SK-N-SH (cell line): ENCODE results near the gene ASIC2. TPM values are rescaled to one million over a fixed set of nuclear protein-coding genes. Genes with fewer than 3 reads are reported as not detected.

Experiments
- CTCF ChIA-PET: fragments of 300-600, 350-600 bp; formaldehyde crosslinking; extraction: SDS; loops from one replicate; lab custom pipeline; 2021; lab: Yijun Ruan, JAX
- POLR2A ChIA-PET: fragments of 350-600 bp; sonication (Branson Sonifier 250); formaldehyde crosslinking; extraction: SDS; loops from one replicate; lab custom pipeline; 2020; ENCODE audit warnings: antibody characterized with exemption, inconsistent platforms; lab: Yijun Ruan, JAX
- DNase-seq: peaks from one replicate; pipeline ENCODE4 v3.0.0; 2012
- H2AFZ ChIP-seq: fragments of 200-600 bp; sonication (generic); 2 replicates; pipeline ENCODE4 v1.8.1; 2016; ENCODE audit warnings: antibody characterized with exemption, mild to moderate bottlenecking, low read depth
- H3F3A ChIP-seq: fragments of 200-600 bp; sonication (generic); replicated peaks from 2 replicates; pipeline ENCODE3; 2016; ENCODE audit warnings: antibody characterized with exemption, mild to moderate bottlenecking; ENCODE audit not compliant: insufficient read depth
- H3K27ac ChIP-seq, 2 experiments: fragments of 200-500 bp in 1 of 2; fragments of 200-600 bp in 1 of 2; sonication (Bioruptor generic) in 1 of 2; sonication (generic), shearing (Covaris generic) in 1 of 2; 2 replicates each; pipeline versions ENCODE4 v1.5.1 to v1.6.1; 2014 to 2016; ENCODE audit warnings: low read depth in 2 of 2, inconsistent platforms in 1 of 2, low read length in 1 of 2, mild to moderate bottlenecking in 1 of 2, mixed read lengths in 1 of 2
- H3K27me3 ChIP-seq: fragments of 200-600 bp; sonication (generic), shearing (Covaris generic); 2 replicates; pipeline ENCODE4 v1.6.1; 2016; ENCODE audit warnings: mixed run types; ENCODE audit not compliant: insufficient read depth
- H3K36me3 ChIP-seq, 2 experiments: fragments of 200-500 bp in 1 of 2; fragments of 200-600 bp in 1 of 2; sonication (Bioruptor generic) in 1 of 2; sonication (generic) in 1 of 2; replicated peaks in 1 of 2; 2 replicates each; pipeline versions ENCODE3 to v1.5.1; 2014 to 2016; ENCODE audit warnings: low read length in 1 of 2, mild to moderate bottlenecking in 1 of 2; ENCODE audit not compliant: insufficient read depth in 2 of 2, control insufficient read depth in 1 of 2
- H3K4me1 ChIP-seq, 2 experiments: fragments of 200-500 bp in 1 of 2; fragments of 200-600 bp in 1 of 2; sonication (Bioruptor generic) in 1 of 2; sonication (generic), shearing (Covaris generic) in 1 of 2; 2 replicates each; pipeline versions ENCODE4 v1.5.1 to v1.6.1; 2014 to 2016; ENCODE audit warnings: low read depth in 1 of 2, low read length in 1 of 2, mixed run types in 1 of 2; ENCODE audit not compliant: insufficient read depth in 2 of 2, control insufficient read depth in 1 of 2
- H3K4me2 ChIP-seq: fragments of 200-600 bp; sonication (generic), shearing (Covaris generic); 2 replicates; pipeline ENCODE4 v1.6.1; 2017; ENCODE audit warnings: mixed run types
- H3K4me3 ChIP-seq, 2 experiments: fragments of 200-500 bp in 1 of 2; fragments of 200-600 bp in 1 of 2; sonication (Bioruptor generic) in 1 of 2; sonication (generic), shearing (Covaris generic) in 1 of 2; 2 replicates each; pipeline versions ENCODE4 v1.5.1 to v1.8.1; 2014 to 2016; ENCODE audit warnings: low read depth in 2 of 2, inconsistent platforms in 1 of 2, low read length in 1 of 2, mild to moderate bottlenecking in 1 of 2, mixed read lengths in 1 of 2, moderate library complexity in 1 of 2
- H3K79me2 ChIP-seq: fragments of 200-600 bp; sonication (generic); 2 replicates; pipeline ENCODE4 v1.8.1; 2017; ENCODE audit warnings: mild to moderate bottlenecking; ENCODE audit not compliant: insufficient read depth
- H3K9ac ChIP-seq: fragments of 200-600 bp; sonication (generic); 2 replicates; pipeline ENCODE4 v1.6.1; 2017; ENCODE audit warnings: mixed run types
- H3K9me2 ChIP-seq: fragments of 200-600 bp; sonication (generic); 2 replicates; pipeline ENCODE4 v1.6.1; 2017; ENCODE audit warnings: mixed run types
- H3K9me3 ChIP-seq: fragments of 200-600 bp; sonication (generic); 2 replicates; pipeline ENCODE4 v1.6.1; 2017; ENCODE audit warnings: mixed run types, mild to moderate bottlenecking, moderate library complexity
- H4K20me1 ChIP-seq: fragments of 200-600 bp; sonication (generic); 2 replicates; pipeline ENCODE4 v1.6.1; 2017; ENCODE audit warnings: mild to moderate bottlenecking, mixed run types; ENCODE audit not compliant: insufficient read depth
- CHD2 ChIP-seq: fragments of 150-350 bp; IDR thresholded peaks from 2 replicates; pipeline ENCODE4 v1.6.1; 2018; ENCODE audit warnings: low read length; ENCODE audit not compliant: partially characterized antibody
- CTCF ChIP-seq: fragments of 200-600 bp; sonication (generic); IDR thresholded peaks from 2 replicates; pipeline ENCODE4 v1.6.1; 2017; ENCODE audit warnings: antibody characterized with exemption, mild to moderate bottlenecking, moderate library complexity
- ELF1 ChIP-seq: IDR thresholded peaks from 2 replicates; pipeline ENCODE4 v1.4.0; 2012
- EP300 ChIP-seq, 2 experiments: IDR thresholded peaks; 2 replicates each; pipeline versions ENCODE4 v1.4.0 to v1.6.1; 2012; ENCODE audit warnings: borderline replicate concordance in 1 of 2, low read depth in 1 of 2, low read length in 1 of 2
- FOSL2 ChIP-seq: IDR thresholded peaks from 2 replicates; pipeline ENCODE4 v1.4.0; 2012; ENCODE audit warnings: low read depth, mild to moderate bottlenecking, moderate library complexity, borderline replicate concordance
- GATA2 ChIP-seq: sonication (generic); formaldehyde crosslinking; IDR thresholded peaks from 2 replicates; pipeline ENCODE4 v1.5.0; 2020; ENCODE audit warnings: mild to moderate bottlenecking, missing genetic modification reagents
- IRF3 ChIP-seq: fragments of 150-350 bp; IDR thresholded peaks from 2 replicates; pipeline ENCODE4 v1.6.1; 2016; ENCODE audit warnings: mild to moderate bottlenecking, low read depth, low read length
- MAX ChIP-seq: IDR thresholded peaks from 2 replicates; pipeline ENCODE4 v1.4.0; 2012; ENCODE audit warnings: low read depth
- NFIC ChIP-seq: IDR thresholded peaks from 2 replicates; pipeline ENCODE4 v1.4.0; 2012; ENCODE audit warnings: borderline replicate concordance
- POLR2AphosphoS5 ChIP-seq: IDR thresholded peaks from 2 replicates; pipeline ENCODE4 v1.6.1; 2012; ENCODE audit warnings: low read depth, low read length
- RCOR1 ChIP-seq: fragments of 150-350 bp; IDR thresholded peaks from 2 replicates; pipeline ENCODE4 v1.6.1; 2017; ENCODE audit warnings: antibody characterized with exemption, low read length
- REST ChIP-seq: IDR thresholded peaks from 2 replicates; pipeline ENCODE4 v1.6.1; 2012; ENCODE audit warnings: mild to moderate bottlenecking, low read depth, low read length, moderate library complexity
- SIN3A ChIP-seq: IDR thresholded peaks from 2 replicates; pipeline ENCODE4 v1.6.1; 2012; ENCODE audit warnings: low read depth, mild to moderate bottlenecking, low read length, moderate library complexity, borderline replicate concordance
- TCF12 ChIP-seq: IDR thresholded peaks from 2 replicates; pipeline ENCODE4 v1.4.0; 2012
- ZBTB33 ChIP-seq: IDR thresholded peaks from 2 replicates; pipeline ENCODE4 v1.4.0; 2012; ENCODE audit warnings: low read depth, borderline replicate concordance
- polyA plus RNA-seq, 3 experiments: library from polyadenylated mRNA; depleted of rRNA; stranded (reverse); fragments of >200 nt; gene quantifications; 2 replicates each; pipeline ENCODE4 v1.2.3, GENCODE V29; 2012

ASIC2 gene
- polyA plus RNA-seq, 1 of the 3 experiments (the other 2 are of a cell fraction) = 0.08 TPM

GRCh38 chr17:33302394-33302793 is 9.3 kb upstream of the ASIC2 start:
- Histone ChIP-seq H3K27me3 (peaks cover 4% of the 10 kb centered on the region; the same call in 1 of the 2 replicates), H3K4me3 (no peak overlapping the region), H3K9ac (no peak overlapping the region), H3K36me3 (no peaks in the 10 kb centered on the region), H3K9me3 (no peaks in the 10 kb centered on the region), H3K79me2 (no peaks in the 10 kb centered on the region), H3K9me2 (no peaks in the 10 kb centered on the region), H3K4me1 (no peaks in the 10 kb centered on the region), H3K4me2 (no peak overlapping the region), H4K20me1 (no peaks in the 10 kb centered on the region), H3F3A (no peaks in the 10 kb centered on the region), H2AFZ (no peak overlapping the region), H3K27ac (no peak overlapping the region)
- CTCF ChIA-PET = no interaction called here
- DNase-seq = no peak
- no peak for TF ChIP-seq TCF12
- TF ChIP-seq IRF3 = no peak
- TF ChIP-seq CTCF = no peak
- TF ChIP-seq GATA2 (CRISPR knock-in tag) = no peak
- TF ChIP-seq RCOR1 = no peak
- no peak for TF ChIP-seq REST
- no peak for TF ChIP-seq SIN3A
- no peak for TF ChIP-seq POLR2AphosphoS5
- no peak for TF ChIP-seq NFIC
- no peak for TF ChIP-seq ZBTB33
- no peak for TF ChIP-seq FOSL2
- TF ChIP-seq MAX = no peak
- TF ChIP-seq ELF1 = no peak
- TF ChIP-seq CHD2 = no peak
- no peak for TF ChIP-seq EP300 (IDR thresholded peaks at IDR 0.05; ENCODE audit: borderline replicate concordance in 1 of 2, low read depth in 1 of 2, low read length in 1 of 2)
- POLR2A ChIA-PET = no interaction called here
